Naive thymus-derived CD8-positive, alpha-beta T cell (primary cell): Measurements from ENCODE around the gene NKAIN2. TPM values are rescaled to one million over a fixed set of nuclear protein-coding genes. Genes with fewer than 3 reads are reported as not detected.

Source experiments
- ATAC-seq, 2 donors: fragments of 150-1000 bp; cut with Tn5 transposase in 1 of 2; sonication (Bioruptor Pico), chemical (Tn5 transposase) in 1 of 2; 1 replicate in 1 of 2; 2 replicates in 1 of 2; pipeline ENCODE4 v1.10.0; 2021; ENCODE audit warnings: mild to moderate bottlenecking in 2 of 2, moderate library complexity in 2 of 2
- POLR2A ChIA-PET: fragments of 350-600 bp; sonication (Branson Sonifier 250); formaldehyde crosslinking; loops from one replicate; lab custom pipeline; 2021; ENCODE audit warnings: antibody characterized with exemption; lab: Charles Lee
- DNase-seq, 10 donors: peaks; one replicate each; pipeline versions ENCODE4 v3.0.0 to v3.0.0-alpha.2; 2020 to 2022
- H3K27ac Mint-ChIP-seq, 10 donors: one replicate each; pipeline ENCODE4 v1.8.0; 2020 to 2022; ENCODE audit warnings: mild to moderate bottlenecking in 10 of 10, mixed read lengths in 10 of 10, moderate library complexity in 4 of 10, inconsistent platforms in 1 of 10
- H3K27me3 Mint-ChIP-seq, 5 donors: one replicate each; pipeline ENCODE4 v1.8.0; 2021 to 2022; ENCODE audit warnings: mixed read lengths in 5 of 5
- H3K36me3 Mint-ChIP-seq, 3 donors: one replicate each; pipeline ENCODE4 v1.8.0; 2020 to 2022; ENCODE audit warnings: mixed read lengths in 3 of 3, mild to moderate bottlenecking in 2 of 3, inconsistent platforms in 1 of 3
- H3K4me1 Mint-ChIP-seq, 4 donors: one replicate each; pipeline ENCODE4 v1.8.0; 2021 to 2022; ENCODE audit warnings: mixed read lengths in 4 of 4
- H3K4me3 Mint-ChIP-seq, 10 donors: one replicate each; pipeline ENCODE4 v1.8.0; 2020 to 2022; ENCODE audit warnings: mild to moderate bottlenecking in 10 of 10, mixed read lengths in 10 of 10, moderate library complexity in 6 of 10, inconsistent platforms in 1 of 10
- H3K9me3 Mint-ChIP-seq, 9 donors: one replicate each; pipeline ENCODE4 v1.8.0; 2020 to 2022; ENCODE audit warnings: mixed read lengths in 9 of 9, mild to moderate bottlenecking in 3 of 9, inconsistent platforms in 1 of 9, moderate library complexity in 1 of 9
- polyA plus RNA-seq, 3 donors: library from polyadenylated mRNA; unstranded; fragments of 300-500 nt; fragmentation: Illumina TruSeq; gene quantifications; one replicate each; pipeline ENCODE4 v1.2.3, GENCODE V29; 2021
- total RNA-seq, 8 experiments: library from RNA in 2 of 8; stranded (reverse) in 2 of 8; gene quantifications; one replicate each; pipeline ENCODE4 v1.2.3 and lab custom pipeline; 2021 to 2026

NKAIN2 gene
- total and polyA plus RNA-seq, 5 experiments from 2014 or later = not detected

DNA sequence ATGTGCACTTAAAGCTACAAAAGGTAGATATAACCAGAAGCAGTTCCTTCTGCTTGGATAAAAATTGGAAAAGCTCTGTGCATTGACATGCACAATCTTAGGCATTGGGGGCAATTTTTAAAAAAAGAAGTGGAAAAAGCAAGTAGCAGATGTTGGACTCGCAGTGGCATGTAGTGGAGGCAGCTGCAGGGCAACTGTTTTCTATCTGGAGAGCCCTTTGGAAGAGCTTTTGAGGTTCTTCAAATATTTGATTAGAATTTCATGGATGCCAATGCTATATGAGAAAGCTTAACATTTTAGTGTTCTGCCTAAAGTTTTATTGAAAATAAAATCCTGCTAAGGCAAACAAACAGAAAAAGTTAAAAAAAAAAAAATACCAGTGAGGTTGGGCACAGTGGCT lies 770.3 kb downstream of the NKAIN2 start:
- H3K36me3 Mint-ChIP-seq = peaks cover 0 to 4% (median 0%) of the 10 kb centered on the region in 3 donors
- no peak overlapping the region for H3K27ac Mint-ChIP-seq
- peaks cover 0 to 4% (median 0%) of the 10 kb centered on the region in 5 donors for H3K27me3 Mint-ChIP-seq
- ATAC-seq (no peak), DNase-seq (no peak)
- POLR2A ChIA-PET = no interaction called here
- H3K4me1 Mint-ChIP-seq = no peaks in the 10 kb centered on the region
- no peak overlapping the region for H3K4me3 Mint-ChIP-seq
- peaks cover 0 to 22% (median 7%) of the 10 kb centered on the region in 9 donors for H3K9me3 Mint-ChIP-seq

DNA sequence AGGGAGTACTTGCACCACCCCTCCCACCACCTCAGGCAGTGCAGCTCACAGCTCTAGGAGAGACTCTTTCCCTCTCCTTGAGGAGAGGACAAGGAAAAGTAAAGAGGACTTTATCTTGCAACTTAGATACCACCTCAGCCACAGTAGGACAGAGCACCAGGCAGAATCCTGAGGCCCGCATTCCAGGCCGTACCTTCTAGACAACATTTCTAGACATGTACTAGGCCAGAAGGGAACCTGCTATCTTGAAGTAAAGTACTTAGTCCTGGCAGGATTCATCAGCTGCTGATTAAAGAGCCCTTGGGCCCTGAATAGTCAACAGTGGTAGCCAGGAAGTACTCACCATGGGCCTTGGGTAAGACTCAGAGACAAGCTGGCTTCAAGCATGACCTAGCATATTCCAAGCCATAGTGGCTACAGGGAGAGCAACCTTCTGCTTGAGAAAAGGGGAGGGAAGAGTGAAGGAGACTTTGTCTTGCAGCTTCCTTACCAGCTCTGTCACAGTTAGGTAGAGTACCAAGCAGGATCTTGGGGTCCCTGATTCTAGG lies 774.1 kb downstream of the NKAIN2 start:
- Mint-ChIP-seq H3K4me1 (no peaks in the 10 kb centered on the region), H3K27me3 (peaks cover 0 to 4% (median 0%) of the 10 kb centered on the region in 5 donors), H3K4me3 (no peak overlapping the region), H3K9me3 (peaks cover 0 to 15% (median 2%) of the 10 kb centered on the region in 9 donors), H3K27ac (no peak overlapping the region), H3K36me3 (no peaks in the 10 kb centered on the region)
- no peak for ATAC-seq
- DNase-seq = no peak
- POLR2A ChIA-PET = no interaction called here

DNA sequence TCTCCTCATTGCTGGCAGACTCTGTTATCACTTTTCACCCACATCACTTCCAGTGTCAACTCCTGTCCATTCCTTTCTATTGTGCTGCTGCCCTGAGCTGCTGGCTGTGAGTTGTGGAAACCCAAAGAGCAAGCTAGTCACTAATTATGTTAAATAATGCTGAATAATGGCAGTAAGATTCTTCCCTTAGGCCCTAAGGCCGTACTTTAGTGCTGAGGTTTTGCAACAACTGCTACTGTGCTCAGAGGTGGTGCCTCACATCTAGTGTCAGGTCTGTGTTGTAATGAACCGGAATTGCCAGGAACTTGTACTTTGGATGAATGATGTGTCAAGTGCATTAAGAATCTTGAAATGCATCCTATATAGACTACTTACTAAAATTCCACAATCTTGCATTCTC lies 786.3 kb downstream of the NKAIN2 start:
- Mint-ChIP-seq H3K4me3 (no peak overlapping the region), H3K27ac (no peak overlapping the region), H3K36me3 (no peaks in the 10 kb centered on the region), H3K4me1 (no peaks in the 10 kb centered on the region), H3K9me3 (peaks cover 0 to 15% (median 0%) of the 10 kb centered on the region in 9 donors), H3K27me3 (peaks cover 0 to 3% (median 0%) of the 10 kb centered on the region in 5 donors)
- POLR2A ChIA-PET = no interaction called here
- ATAC-seq (no peak), DNase-seq (no peak)

DNA sequence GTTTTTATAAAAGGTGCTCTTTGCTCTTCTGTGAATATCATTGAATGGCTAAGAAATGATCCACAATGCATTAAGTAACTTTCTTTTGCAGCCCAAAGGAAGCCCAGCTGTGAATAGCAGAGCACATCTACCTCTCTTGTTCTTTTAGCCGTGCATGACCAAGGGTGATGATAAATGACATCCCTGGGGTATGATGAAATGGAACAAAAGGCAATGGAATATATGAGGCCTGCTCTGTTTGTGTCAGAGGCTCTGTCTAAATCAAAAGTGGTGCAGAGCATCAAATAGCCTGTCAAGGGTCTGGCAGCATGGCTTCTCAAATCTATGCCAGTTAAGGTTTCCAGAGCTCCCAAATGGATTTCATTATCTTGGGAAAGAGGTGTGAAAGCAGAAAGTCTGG lies 796.0 kb downstream of the NKAIN2 start:
- POLR2A ChIA-PET = no interaction called here
- Mint-ChIP-seq H3K27ac (no peak overlapping the region), H3K9me3 (peaks cover 0 to 5% (median 0%) of the 10 kb centered on the region in 9 donors), H3K36me3 (no peaks in the 10 kb centered on the region), H3K4me3 (no peak overlapping the region), H3K4me1 (no peaks in the 10 kb centered on the region), H3K27me3 (peaks cover 0 to 2% (median 0%) of the 10 kb centered on the region in 5 donors)
- ATAC-seq = no peak
- DNase-seq = no peak

DNA sequence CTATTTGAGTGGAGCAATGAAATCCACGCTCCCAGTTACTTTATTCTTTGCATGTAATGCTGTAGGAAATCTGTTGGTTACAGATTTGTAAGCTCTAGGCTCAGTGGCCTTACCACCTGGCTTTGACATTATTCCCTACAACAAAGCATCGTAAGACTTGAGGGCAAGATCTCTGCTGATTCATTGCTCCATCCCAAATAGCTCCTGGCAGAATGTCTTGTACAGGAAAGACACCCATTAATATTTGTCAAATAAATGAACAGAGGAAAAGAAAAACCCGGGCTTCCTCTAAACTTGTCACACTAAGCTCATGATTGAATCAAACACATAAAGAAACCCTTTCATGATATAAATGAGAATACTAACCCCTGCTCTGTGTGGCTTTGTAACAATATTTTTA lies 801.1 kb downstream of the NKAIN2 start:
- ATAC-seq (no peak), DNase-seq (no peak)
- H3K4me1 Mint-ChIP-seq = no peaks in the 10 kb centered on the region
- peaks cover 0 to 10% (median 0%) of the 10 kb centered on the region in 9 donors for H3K9me3 Mint-ChIP-seq
- no peaks in the 10 kb centered on the region for H3K27me3 Mint-ChIP-seq
- no peak overlapping the region for H3K27ac Mint-ChIP-seq
- no peak overlapping the region for H3K4me3 Mint-ChIP-seq
- POLR2A ChIA-PET = no interaction called here
- H3K36me3 Mint-ChIP-seq = no peaks in the 10 kb centered on the region

DNA sequence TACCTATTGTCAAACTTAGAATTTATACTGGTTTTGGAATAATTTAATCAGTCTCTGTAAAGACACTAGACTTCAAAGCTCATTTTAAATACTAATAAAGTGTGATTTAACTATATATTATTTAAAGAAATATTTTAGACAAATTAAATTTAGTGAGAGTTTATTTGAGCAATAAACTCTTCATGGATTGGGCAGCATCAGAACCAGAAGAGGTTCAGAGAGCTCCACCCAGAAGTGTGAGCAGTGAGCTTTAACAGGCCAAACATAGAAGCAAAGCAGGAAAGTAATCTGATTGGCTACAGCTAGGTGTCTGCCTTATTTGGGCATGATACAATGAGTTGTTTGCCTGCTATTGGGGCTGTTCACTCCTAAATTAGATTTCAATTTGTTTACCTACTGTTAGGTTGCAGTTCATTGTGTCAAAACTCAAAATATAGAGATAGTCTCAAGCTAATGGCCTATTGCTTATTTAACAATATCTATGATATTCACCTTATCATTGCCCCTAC lies 803.5 kb downstream of the NKAIN2 start:
- H3K9me3 Mint-ChIP-seq = peaks cover 0 to 10% (median 0%) of the 10 kb centered on the region in 9 donors
- H3K4me3 Mint-ChIP-seq = no peak overlapping the region
- H3K27me3 Mint-ChIP-seq = no peaks in the 10 kb centered on the region
- POLR2A ChIA-PET = no interaction called here
- ATAC-seq (no peak), DNase-seq (no peak)
- no peaks in the 10 kb centered on the region for H3K36me3 Mint-ChIP-seq
- no peaks in the 10 kb centered on the region for H3K4me1 Mint-ChIP-seq
- no peak overlapping the region for H3K27ac Mint-ChIP-seq

DNA sequence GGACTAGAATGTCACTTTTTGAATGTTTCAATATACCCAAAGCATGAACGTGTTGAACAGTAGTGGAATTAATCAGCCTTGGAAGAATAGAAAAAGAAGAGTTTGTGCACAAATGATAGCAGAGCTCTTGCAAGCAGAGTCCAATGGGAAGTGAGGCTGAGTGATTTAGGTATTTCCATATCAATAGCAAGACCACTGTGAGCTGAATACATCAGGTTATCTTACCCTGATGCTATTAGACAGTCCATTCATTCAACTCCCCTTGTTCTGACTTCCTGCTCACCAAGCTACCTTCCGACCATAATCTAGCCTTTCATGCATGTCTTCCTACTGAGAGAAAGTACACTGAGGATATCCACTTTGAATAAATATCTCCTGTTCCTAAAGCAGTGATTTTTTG lies 809.4 kb downstream of the NKAIN2 start:
- Mint-ChIP-seq H3K27ac (no peak overlapping the region), H3K4me3 (no peak overlapping the region), H3K9me3 (peaks cover 0 to 5% (median 0%) of the 10 kb centered on the region in 9 donors), H3K36me3 (no peaks in the 10 kb centered on the region), H3K27me3 (no peaks in the 10 kb centered on the region), H3K4me1 (no peaks in the 10 kb centered on the region)
- POLR2A ChIA-PET = no interaction called here
- DNase-seq (no peak), ATAC-seq (no peak)

DNA sequence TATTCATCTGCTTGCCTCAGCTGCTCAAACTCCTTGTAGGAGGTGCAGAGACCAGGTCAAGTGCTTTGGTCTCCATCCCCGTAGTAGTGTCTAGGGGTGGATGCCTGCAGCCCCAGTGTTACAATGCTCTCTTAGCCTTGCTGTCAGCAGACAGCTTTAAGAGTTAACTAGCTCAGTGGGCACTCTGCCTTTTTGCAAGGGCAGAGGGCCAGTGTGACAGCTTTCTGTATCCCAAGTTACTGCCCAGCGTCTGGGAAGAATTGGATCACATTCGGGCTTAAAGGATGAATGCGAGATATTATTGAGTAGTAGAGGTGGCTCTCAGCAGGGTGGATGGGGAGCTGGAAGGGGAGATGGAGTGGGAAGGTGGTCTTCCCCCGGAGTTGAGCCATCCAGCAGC lies 818.7 kb downstream of the NKAIN2 start:
- Mint-ChIP-seq H3K4me3 (no peak overlapping the region), H3K9me3 (no peaks in the 10 kb centered on the region), H3K36me3 (no peaks in the 10 kb centered on the region), H3K27ac (no peak overlapping the region), H3K4me1 (no peaks in the 10 kb centered on the region), H3K27me3 (peaks cover 0 to 3% (median 0%) of the 10 kb centered on the region in 5 donors)
- POLR2A ChIA-PET = no interaction called here
- ATAC-seq = no peak
- DNase-seq = no peak

DNA sequence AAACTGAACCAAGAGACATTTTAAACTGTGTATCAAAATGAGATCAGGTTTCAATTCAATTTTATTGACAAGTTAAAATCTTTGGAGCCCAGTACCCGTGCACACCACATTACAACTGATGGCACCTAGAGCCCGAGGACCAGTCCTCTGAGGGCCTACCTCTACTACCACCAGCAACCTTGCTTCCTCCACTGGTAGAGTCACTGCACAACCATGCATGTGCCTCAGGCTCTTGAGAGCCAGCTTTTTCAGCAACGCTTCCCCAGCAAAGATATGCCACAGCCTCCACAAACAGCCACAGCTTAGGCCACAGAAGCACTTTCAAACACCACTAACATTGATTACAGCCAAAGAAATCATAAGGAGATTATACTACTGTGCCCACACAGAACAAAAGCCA lies 830.0 kb downstream of the NKAIN2 start:
- Mint-ChIP-seq H3K4me1 (no peaks in the 10 kb centered on the region), H3K27me3 (peaks cover 0 to 4% (median 0%) of the 10 kb centered on the region in 5 donors), H3K4me3 (no peak overlapping the region), H3K36me3 (no peaks in the 10 kb centered on the region), H3K9me3 (peaks cover 0 to 29% (median 4%) of the 10 kb centered on the region in 9 donors), H3K27ac (no peak overlapping the region)
- POLR2A ChIA-PET = no interaction called here
- ATAC-seq (no peak), DNase-seq (no peak)

DNA sequence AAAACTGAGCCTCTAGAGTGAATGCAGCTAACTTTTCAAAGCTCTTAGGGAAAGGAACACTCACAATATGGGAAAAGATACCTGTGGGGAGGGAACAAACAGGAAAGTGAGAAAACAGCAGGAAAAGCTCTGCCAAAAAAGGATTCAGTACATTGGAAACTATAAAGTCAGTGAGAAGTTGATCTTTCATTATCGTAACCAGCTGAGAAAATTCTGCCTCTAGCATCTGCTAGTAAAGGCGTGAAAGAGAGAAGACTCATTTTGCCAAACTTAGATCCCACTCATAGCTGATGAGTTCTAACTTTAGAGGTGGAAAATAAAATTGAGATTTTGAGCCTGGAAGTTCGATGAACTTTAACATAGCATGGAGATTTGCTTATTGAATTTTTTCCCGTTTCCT lies 836.8 kb downstream of the NKAIN2 start:
- Mint-ChIP-seq H3K27me3 (no peaks in the 10 kb centered on the region), H3K27ac (no peak overlapping the region), H3K9me3 (peaks cover 0 to 12% (median 2%) of the 10 kb centered on the region in 9 donors), H3K4me1 (no peaks in the 10 kb centered on the region), H3K36me3 (no peaks in the 10 kb centered on the region), H3K4me3 (no peak overlapping the region)
- DNase-seq (no peak), ATAC-seq (no peak)
- POLR2A ChIA-PET = no interaction called here

DNA sequence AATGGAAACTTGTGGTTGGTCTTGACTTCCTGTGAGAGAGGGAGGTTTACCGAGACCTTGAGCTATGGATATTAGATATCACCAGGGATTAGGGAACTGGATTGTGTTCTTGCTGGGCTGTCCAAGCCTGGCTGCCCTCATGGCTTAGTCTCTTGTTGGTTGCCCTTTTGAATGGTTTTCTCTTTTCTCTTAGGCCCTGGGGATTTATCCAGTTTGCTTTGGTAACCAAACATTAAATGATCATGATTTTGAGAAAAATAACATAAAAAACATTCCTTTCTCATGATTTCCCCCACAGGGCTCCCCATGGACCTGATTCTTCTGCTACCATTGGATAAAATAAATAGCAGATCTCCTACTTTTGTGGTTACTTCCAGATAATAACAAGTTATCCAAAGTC lies 852.2 kb downstream of the NKAIN2 start:
- H3K36me3 Mint-ChIP-seq = no peaks in the 10 kb centered on the region
- DNase-seq (no peak), ATAC-seq (no peak)
- H3K27ac Mint-ChIP-seq = no peak overlapping the region
- no peaks in the 10 kb centered on the region for H3K4me1 Mint-ChIP-seq
- POLR2A ChIA-PET = no interaction called here
- peaks cover 0 to 13% (median 2%) of the 10 kb centered on the region in 9 donors for H3K9me3 Mint-ChIP-seq
- H3K27me3 Mint-ChIP-seq = no peaks in the 10 kb centered on the region
- no peak overlapping the region for H3K4me3 Mint-ChIP-seq

DNA sequence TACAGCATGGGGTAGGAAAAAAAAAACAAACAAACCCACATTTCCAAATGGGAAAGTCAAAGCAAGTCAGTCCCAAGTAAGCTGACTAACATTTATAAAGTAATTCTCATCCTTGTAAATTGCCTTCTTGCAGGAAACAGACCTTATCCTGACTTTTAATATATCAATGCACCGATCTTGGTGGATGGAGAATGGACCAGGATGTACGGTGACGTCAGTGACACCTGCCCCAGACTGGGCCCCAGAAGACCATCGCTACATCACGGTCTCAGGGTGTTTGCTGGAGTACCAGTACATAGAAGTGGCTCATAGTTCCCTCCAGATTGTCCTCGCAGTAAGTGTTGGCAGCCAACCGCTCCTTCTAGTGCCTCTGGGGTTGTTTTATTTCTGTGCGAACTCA lies 854.4 kb downstream of the NKAIN2 start:
- no peaks in the 10 kb centered on the region for H3K4me1 Mint-ChIP-seq
- no peak overlapping the region for H3K4me3 Mint-ChIP-seq
- ATAC-seq (no peak), DNase-seq (no peak)
- no peaks in the 10 kb centered on the region for H3K36me3 Mint-ChIP-seq
- H3K9me3 Mint-ChIP-seq = peaks cover 0 to 7% (median 2%) of the 10 kb centered on the region in 9 donors
- POLR2A ChIA-PET = no interaction called here
- H3K27ac Mint-ChIP-seq = no peak overlapping the region
- H3K27me3 Mint-ChIP-seq = no peaks in the 10 kb centered on the region

DNA sequence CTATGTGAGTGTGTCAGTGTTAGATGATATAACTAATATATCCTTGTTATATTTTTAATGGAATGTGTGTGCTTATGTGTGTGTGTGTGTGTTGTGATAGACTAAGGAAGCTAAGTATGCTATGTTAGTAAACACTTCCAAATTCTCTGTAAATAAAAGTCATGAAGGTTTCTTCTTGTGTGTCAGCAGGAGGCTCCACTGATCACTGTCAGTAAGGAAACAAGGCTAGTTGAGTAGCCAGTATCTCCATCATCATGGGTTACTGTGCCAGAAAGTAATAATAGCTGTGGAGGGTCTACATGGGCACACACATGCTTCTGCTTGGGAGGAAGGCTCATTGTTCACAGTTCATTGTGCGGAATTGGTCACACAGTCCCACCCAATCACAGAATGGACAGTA lies 855.8 kb downstream of the NKAIN2 start:
- POLR2A ChIA-PET = no interaction called here
- no peaks in the 10 kb centered on the region for H3K4me1 Mint-ChIP-seq
- no peaks in the 10 kb centered on the region for H3K27me3 Mint-ChIP-seq
- no peak overlapping the region for H3K4me3 Mint-ChIP-seq
- ATAC-seq = no peak
- H3K27ac Mint-ChIP-seq = no peak overlapping the region
- no peak for DNase-seq
- peaks cover 0 to 6% (median 0%) of the 10 kb centered on the region in 9 donors for H3K9me3 Mint-ChIP-seq
- H3K36me3 Mint-ChIP-seq = no peaks in the 10 kb centered on the region

DNA sequence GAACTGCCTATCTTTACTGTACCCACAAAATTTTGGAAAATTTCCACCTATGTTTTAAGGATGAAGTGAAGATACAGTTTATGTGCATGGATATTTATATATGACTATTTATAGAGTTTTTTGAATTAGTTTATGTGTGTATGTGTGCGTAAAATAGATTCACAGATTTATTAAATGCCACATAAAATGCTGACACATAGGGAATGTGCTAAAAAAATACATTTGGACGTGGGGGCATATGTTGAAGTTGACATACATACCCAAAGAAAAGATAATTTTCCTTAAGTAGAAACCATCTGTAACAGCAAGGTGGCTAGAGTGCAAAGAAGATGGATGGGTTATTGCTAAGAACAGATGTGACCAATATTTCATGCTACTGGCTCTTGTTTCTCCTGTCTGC lies 856.5 kb downstream of the NKAIN2 start:
- ATAC-seq (no peak), DNase-seq (no peak)
- no peaks in the 10 kb centered on the region for H3K4me1 Mint-ChIP-seq
- no peaks in the 10 kb centered on the region for H3K36me3 Mint-ChIP-seq
- POLR2A ChIA-PET = no interaction called here
- H3K27me3 Mint-ChIP-seq = no peaks in the 10 kb centered on the region
- peaks cover 0 to 6% (median 0%) of the 10 kb centered on the region in 9 donors for H3K9me3 Mint-ChIP-seq
- H3K4me3 Mint-ChIP-seq = no peak overlapping the region
- no peak overlapping the region for H3K27ac Mint-ChIP-seq
